ENCODE data around the gene RNF17.

The RNF17 gene

DNA sequence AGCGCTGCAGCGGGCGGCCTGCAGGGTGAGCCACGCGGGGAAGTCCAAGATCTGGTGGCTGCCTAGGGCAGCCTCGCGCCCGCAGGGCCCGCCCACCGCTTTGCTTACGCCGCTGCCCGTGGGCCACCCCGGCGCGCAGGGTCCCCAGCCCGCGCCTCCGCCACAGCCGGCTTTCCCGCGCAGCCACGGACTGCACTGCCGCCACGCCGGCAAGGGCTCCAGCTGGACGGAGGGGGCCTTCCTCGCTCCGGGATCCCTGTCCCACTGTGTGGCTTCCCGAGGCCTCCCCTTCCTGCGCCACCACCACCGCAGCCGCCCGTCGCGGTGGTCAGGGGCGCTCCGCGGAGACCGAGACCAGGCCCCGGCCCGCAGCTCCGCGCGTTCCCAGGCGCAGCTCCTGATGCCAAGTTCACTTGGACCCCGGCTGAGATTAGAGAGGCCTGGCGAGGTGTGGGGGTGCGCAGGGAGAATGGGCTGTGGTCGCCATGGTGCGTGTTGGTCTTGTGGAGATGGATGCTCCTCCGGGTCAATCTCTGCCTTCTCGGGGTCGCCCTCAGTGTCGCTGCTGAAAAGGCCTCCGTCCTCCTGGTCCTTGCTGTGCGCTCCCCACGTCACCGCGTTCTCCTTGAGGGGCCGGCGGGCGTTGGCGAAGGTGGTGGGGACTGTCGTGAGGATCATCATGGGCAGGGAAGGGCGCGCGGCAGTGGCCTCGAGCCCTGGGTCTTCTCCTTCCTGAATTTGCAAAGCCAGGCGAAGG, 17.9 kb upstream of the RNF17 start:
- TF ChIP-seq ZFX (IDR thresholded peaks at IDR 0.05; ENCODE audit: borderline replicate concordance), result no peak
- TF ChIP-seq, protein P1, sequence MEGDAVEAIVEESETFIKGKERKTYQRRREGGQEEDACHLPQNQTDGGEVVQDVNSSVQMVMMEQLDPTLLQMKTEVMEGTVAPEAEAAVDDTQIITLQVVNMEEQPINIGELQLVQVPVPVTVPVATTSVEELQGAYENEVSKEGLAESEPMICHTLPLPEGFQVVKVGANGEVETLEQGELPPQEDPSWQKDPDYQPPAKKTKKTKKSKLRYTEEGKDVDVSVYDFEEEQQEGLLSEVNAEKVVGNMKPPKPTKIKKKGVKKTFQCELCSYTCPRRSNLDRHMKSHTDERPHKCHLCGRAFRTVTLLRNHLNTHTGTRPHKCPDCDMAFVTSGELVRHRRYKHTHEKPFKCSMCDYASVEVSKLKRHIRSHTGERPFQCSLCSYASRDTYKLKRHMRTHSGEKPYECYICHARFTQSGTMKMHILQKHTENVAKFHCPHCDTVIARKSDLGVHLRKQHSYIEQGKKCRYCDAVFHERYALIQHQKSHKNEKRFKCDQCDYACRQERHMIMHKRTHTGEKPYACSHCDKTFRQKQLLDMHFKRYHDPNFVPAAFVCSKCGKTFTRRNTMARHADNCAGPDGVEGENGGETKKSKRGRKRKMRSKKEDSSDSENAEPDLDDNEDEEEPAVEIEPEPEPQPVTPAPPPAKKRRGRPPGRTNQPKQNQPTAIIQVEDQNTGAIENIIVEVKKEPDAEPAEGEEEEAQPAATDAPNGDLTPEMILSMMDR (IDR thresholded peaks at IDR 0.05), result no peak

DNA sequence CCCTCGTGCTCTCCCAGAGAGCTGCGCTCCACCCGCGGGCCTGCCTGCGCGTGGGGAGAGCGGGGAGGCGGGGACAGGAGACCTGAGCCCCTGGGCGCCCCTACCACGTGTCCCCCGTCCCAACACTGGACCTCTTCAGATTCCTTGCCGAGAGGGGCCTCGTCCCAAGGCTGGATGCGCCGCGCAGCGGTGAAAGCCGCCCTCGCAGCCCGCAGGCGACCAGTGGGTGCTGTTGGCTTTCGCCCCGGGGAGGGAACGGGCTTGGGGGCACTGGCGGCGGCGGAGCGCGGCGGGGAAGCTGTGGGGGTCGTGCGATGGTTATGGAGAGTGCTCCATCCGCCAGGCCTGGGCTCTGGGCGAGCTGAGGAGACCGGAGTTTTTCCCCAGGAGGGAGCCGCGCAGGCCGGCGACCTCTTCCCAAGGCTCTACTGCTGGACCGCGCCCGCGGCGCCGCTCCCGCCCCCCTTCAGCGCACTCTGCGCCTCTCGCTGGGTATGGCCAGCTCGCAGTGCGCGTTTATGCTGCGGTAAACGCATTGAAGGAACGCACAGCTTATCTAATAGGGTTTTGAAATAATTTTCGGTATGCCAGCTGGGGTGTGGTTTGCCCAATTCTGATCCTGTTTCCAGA, 17.2 kb upstream of the RNF17 start:
- TF ChIP-seq, protein P1 (IDR thresholded peaks at IDR 0.05), result peak; percentile 26
- no peak for TF ChIP-seq ZFX (IDR thresholded peaks at IDR 0.05; ENCODE audit: borderline replicate concordance)
- H3K27ac ChIP-seq, result no peak overlapping the region

More for the DNA sequence above, 17.9 kb upstream of the RNF17 start:
- H3K27ac ChIP-seq, result no peak overlapping the region

DNA sequence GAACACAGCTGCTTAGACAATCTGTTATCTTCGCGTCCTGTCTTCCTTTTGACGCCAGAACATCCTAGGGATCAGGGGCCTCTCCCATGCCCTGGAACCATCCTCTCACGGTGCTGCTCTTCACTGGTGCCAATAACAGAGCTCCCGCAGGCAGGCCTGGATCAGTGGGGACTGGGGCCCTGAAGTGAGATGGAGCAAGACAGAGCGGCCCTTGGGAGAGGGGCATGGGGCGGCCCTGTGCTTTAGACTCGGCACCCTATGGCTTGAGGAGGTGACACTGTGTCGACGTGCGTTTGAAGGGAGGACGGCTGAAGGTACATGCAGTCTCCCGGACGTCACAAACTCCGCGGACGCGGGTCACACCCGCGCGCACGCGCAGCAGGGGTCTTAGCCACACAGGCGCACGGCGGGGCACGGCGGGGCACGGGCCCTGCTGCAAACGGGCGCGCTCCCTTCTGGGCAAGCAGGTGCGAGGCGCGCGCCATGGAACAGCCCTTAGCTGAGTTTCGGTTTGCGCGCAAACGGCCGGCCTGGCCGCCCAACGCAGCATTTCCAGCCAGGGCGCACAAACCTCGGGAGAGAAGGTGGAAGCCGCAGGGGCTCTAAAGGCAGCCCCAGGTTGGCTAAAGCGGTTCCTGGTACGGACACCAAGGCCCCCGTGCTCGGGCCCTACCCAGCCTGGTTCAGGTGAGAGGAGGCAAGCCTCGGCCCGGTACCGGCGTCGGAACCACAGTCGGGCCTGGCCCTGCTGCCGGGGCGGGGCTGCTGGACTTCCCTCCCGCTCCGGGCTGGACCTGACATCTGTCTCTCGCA, 16.5 kb upstream of the RNF17 start:
- TF ChIP-seq ZFX (IDR thresholded peaks at IDR 0.05; ENCODE audit: borderline replicate concordance), result no peak
- TF ChIP-seq, protein P1 (IDR thresholded peaks at IDR 0.05), result no peak
- H3K27ac ChIP-seq, result no peak overlapping the region

DNA sequence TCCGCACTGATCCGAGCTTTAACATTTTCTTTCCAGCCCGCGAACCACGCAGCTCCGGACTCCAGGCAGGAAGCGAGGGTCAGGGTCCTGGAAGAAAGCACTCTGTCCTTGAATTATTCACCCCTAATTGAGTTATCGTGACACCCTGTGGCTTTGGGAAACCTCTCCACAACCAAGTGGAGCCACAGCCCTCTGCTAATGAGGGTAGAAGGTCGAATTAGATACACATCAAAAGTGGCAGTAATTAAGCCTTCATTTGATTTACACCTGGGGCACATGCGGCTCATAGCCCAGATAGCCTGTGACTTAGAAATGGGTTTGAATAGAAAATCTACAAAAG, 15.9 kb upstream of the RNF17 start:
- no peak for TF ChIP-seq ZFX (IDR thresholded peaks at IDR 0.05; ENCODE audit: borderline replicate concordance)
- TF ChIP-seq, protein P1 (IDR thresholded peaks at IDR 0.05), result no peak
- H3K27ac ChIP-seq, result no peak overlapping the region

DNA sequence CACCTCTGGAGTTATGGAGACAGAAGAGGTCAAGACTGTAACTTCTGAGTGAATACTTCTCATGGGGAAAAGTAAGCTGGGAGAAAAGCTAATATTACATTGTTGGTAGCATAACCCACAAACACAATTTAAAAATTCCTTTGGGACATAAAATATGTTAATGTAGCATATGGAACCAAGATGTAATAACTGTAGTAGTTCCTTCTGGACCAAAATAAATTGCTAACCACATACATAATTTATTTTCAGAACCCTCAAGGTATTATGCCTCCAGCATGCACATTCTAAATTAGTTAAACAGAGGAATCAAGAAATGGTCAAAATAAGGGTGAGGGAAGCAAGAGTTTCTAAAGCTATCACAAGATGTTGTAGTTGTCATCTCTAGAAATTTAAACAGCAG, 4.8 kb upstream of the RNF17 start:
- no peak overlapping the region for H3K27ac ChIP-seq
- TF ChIP-seq, protein P1 (IDR thresholded peaks at IDR 0.05), result no peak
- TF ChIP-seq ZFX (IDR thresholded peaks at IDR 0.05; ENCODE audit: borderline replicate concordance), result no peak

DNA sequence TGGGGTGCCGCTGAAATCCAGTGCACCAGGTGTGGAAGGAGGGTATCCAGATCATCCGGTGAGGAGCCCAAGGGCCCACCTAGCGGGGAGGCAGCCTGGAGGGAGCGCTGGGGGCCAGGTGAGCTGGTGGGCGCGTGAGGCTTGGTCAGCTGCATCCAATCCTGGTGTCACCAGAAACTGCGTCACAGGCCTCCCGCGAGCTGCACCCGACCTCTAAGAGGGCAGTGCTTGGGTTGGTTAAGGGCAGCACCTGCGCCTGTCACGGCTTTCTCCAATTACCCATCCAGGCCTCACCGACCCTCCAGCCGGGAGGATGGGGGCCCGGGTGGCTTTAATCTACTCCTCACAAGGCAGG, 284 bp downstream of the RNF17 start:
- no peak for TF ChIP-seq ZFX (IDR thresholded peaks at IDR 0.05; ENCODE audit: borderline replicate concordance)
- TF ChIP-seq, protein P1 (IDR thresholded peaks at IDR 0.05), result no peak
- no peak overlapping the region for H3K27ac ChIP-seq
